B cell (primary cell): ENCODE results near the gene KDELR1. TPM values are rescaled to one million over a fixed set of nuclear protein-coding genes. Genes with fewer than 3 reads are reported as not detected.
"Not testable (repeated sequence)": the region's sequence is repeated elsewhere in the genome, so short reads cannot be mapped to it uniquely, and the experiment has no call there.

Source experiments
- ATAC-seq: fragments of 200-7000 bp; cut with Tn5 transposase; one replicate; pipeline ENCODE4 v1.10.0; 2021; ENCODE audit warnings: low read depth, mild to moderate bottlenecking, moderate number of reproducible peaks, moderate library complexity
- CTCF ChIA-PET: fragments of 350-600 bp; sonication (Branson Sonifier 250); formaldehyde crosslinking; loops from one replicate; lab custom pipeline; 2021; ENCODE audit warnings: antibody characterized with exemption, inconsistent platforms; lab: Charles Lee
- POLR2A ChIA-PET: fragments of 350-600 bp; sonication (Branson Sonifier 250); formaldehyde crosslinking; loops from one replicate; lab custom pipeline; 2021; ENCODE audit warnings: antibody characterized with exemption; lab: Charles Lee
- DNase-seq: peaks from one replicate; pipeline ENCODE4 v3.0.0; 2013
- H2AFZ ChIP-seq: 2 replicates; pipeline ENCODE4 v1.6.1; 2012; ENCODE audit warnings: mild to moderate bottlenecking, low read depth, low read length; ENCODE audit not compliant: insufficient read depth, poor library complexity, severe bottlenecking
- H3K27ac ChIP-seq, 2 donors: 1 replicate in 1 of 2; 2 replicates in 1 of 2; pipeline ENCODE4 v1.5.1; 2012 to 2013; ENCODE audit warnings: low read length in 2 of 2, mild to moderate bottlenecking in 2 of 2, moderate library complexity in 1 of 2
- H3K27me3 ChIP-seq, 4 experiments: fragments of 200-600 bp in 1 of 4; sonication (generic) in 1 of 4; replicated peaks in 1 of 4; 1 replicate in 2 of 4; 2 replicates in 2 of 4; pipeline versions ENCODE4 v1.6.1 to v1.7.0; 2013 to 2016; ENCODE audit warnings: low read length in 3 of 4, mild to moderate bottlenecking in 2 of 4, mixed read lengths in 1 of 4, moderate library complexity in 1 of 4; ENCODE audit not compliant: insufficient read depth in 4 of 4, control insufficient read depth in 3 of 4; ENCODE audit errors: control extremely low read depth in 1 of 4
- H3K36me3 ChIP-seq, 2 experiments: replicated peaks in 1 of 2; 1 replicate in 1 of 2; 2 replicates in 1 of 2; pipeline versions ENCODE4 v1.6.1 to v1.7.1; 2013; ENCODE audit warnings: low read length in 1 of 2; ENCODE audit not compliant: insufficient read depth in 2 of 2, control insufficient read depth in 1 of 2; ENCODE audit errors: control extremely low read depth in 1 of 2, extremely low read depth in 1 of 2
- H3K4me1 ChIP-seq, 2 donors: fragments of 200-600 bp in 1 of 2; sonication (generic) in 1 of 2; 1 replicate in 1 of 2; 2 replicates in 1 of 2; pipeline versions ENCODE4 v1.5.1 to v1.6.1; 2013 to 2017; ENCODE audit warnings: low read length in 2 of 2; ENCODE audit not compliant: control insufficient read depth in 2 of 2, insufficient read depth in 2 of 2
- H3K4me2 ChIP-seq: replicated peaks from 2 replicates; pipeline ENCODE3; 2012; ENCODE audit warnings: mild to moderate bottlenecking, low read depth, low read length; ENCODE audit not compliant: poor library complexity, severe bottlenecking
- H3K4me3 ChIP-seq, 5 experiments: fragments of 200-600 bp in 1 of 5; sonication (generic) in 1 of 5; 1 replicate in 3 of 5; 2 replicates in 2 of 5; pipeline versions ENCODE4 v1.5.1 to v1.7.0; 2011 to 2016; ENCODE audit warnings: low read length in 4 of 5, mild to moderate bottlenecking in 4 of 5, low read depth in 2 of 5, control low read depth in 1 of 5, moderate library complexity in 1 of 5; ENCODE audit not compliant: insufficient read depth in 1 of 5; ENCODE audit errors: control extremely low read depth in 1 of 5, extremely low read depth in 1 of 5
- H3K79me2 ChIP-seq: fragments of 200-600 bp; sonication (generic); one replicate; pipeline ENCODE4 v1.6.0; 2016; ENCODE audit warnings: low read length; ENCODE audit not compliant: control insufficient read depth, insufficient read depth
- H3K9ac ChIP-seq: fragments of 200-600 bp; sonication (generic); 2 replicates; pipeline ENCODE4 v1.6.1; 2017; ENCODE audit warnings: mild to moderate bottlenecking, low read length, moderate library complexity
- H3K9me3 ChIP-seq, 3 donors: one replicate each; pipeline versions ENCODE4 v1.6.1 to v1.7.1; 2013; ENCODE audit warnings: low read length in 2 of 3; ENCODE audit not compliant: control insufficient read depth in 2 of 3, insufficient read depth in 1 of 3; ENCODE audit errors: control extremely low read depth in 1 of 3
- H4K20me1 ChIP-seq: 2 replicates; pipeline ENCODE4 v1.6.0; 2012; ENCODE audit warnings: mild to moderate bottlenecking, low read length; ENCODE audit not compliant: insufficient read depth, control insufficient read depth, poor library complexity, severe bottlenecking
- H3K27ac Mint-ChIP-seq: one replicate; pipeline ENCODE4 v1.8.0; 2021; ENCODE audit warnings: mixed read lengths
- H3K27me3 Mint-ChIP-seq: one replicate; pipeline ENCODE4 v1.8.0; 2021; ENCODE audit warnings: mixed read lengths
- H3K4me1 Mint-ChIP-seq: one replicate; pipeline ENCODE4 v1.8.0; 2021; ENCODE audit warnings: mixed read lengths
- H3K4me3 Mint-ChIP-seq: one replicate; pipeline ENCODE4 v1.8.0; 2021; ENCODE audit warnings: mixed read lengths
- H3K9me3 Mint-ChIP-seq: one replicate; pipeline ENCODE4 v1.8.0; 2022; ENCODE audit warnings: mixed read lengths; ENCODE audit not compliant: insufficient read depth
- CTCF ChIP-seq: fragments of 200-600 bp; IDR thresholded peaks from one replicate; pipeline ENCODE4 v1.8.0; 2022; ENCODE audit warnings: antibody characterized with exemption, mild to moderate bottlenecking
- EZH2 ChIP-seq: IDR thresholded peaks from 2 replicates; pipeline ENCODE4 v1.6.1; 2012; ENCODE audit warnings: borderline replicate concordance, low read depth, mild to moderate bottlenecking, moderate library complexity, low read length; ENCODE audit not compliant: insufficient read depth, poor library complexity, severe bottlenecking
- WGBS: methylation state at CpG from one replicate; pipeline ENCODE4 v1.1.5; 2013; ENCODE audit warnings: missing lambda C conversion rate; ENCODE audit not compliant: insufficient coverage; 5-methylcytosine and 5-hydroxymethylcytosine counted together
- intact Hi-C: fragments of 100-400 bp; cut with micrococcal nuclease; formaldehyde crosslinking; loops from one replicate; pipeline ENCODE4 v1.10.0; 2022
- polyA plus RNA-seq: library from polyadenylated mRNA; depleted of rRNA; stranded (reverse); fragments of >200 nt; gene quantifications from 2 replicates; pipeline ENCODE4 v1.2.3, GENCODE V29; 2012
- total RNA-seq, 2 donors: library from RNA; stranded (reverse); fragments of 120-200 nt in 1 of 2; gene quantifications; 1 replicate in 1 of 2; 2 replicates in 1 of 2; pipeline versions ENCODE4 v1.2.3 to v1.2.4, GENCODE V29; 2013 to 2022

The KDELR1 gene
- total and polyA plus RNA-seq, 2 donors (not counting 1 experiment from before 2014, with no cell fraction given), result 33.3 to 62.7 TPM

- ATAC-seq (no peak), DNase-seq (no peak)
- no peak overlapping the region for H2AFZ ChIP-seq
- H3K9ac ChIP-seq, result no peak overlapping the region
- no peak for TF ChIP-seq EZH2
- no peak for TF ChIP-seq CTCF
- Mint-ChIP-seq H3K27me3 (peaks cover 4% of the 10 kb centered on the region), H3K27ac (no peak overlapping the region), H3K4me3 (no peak overlapping the region), H3K9me3 (no peaks in the 10 kb centered on the region), H3K4me1 (no peaks in the 10 kb centered on the region)
- H3K4me1 ChIP-seq, result no peaks in the 10 kb centered on the region
- no peak overlapping the region for H3K4me3 ChIP-seq
- CTCF ChIA-PET, result no interaction called here
- POLR2A ChIA-PET, result interaction anchor here (0.7 kb wide), 2 partner anchors 22 to 28 kb away, joined by 4 to 6 read pairs; no protein-coding TSS in a partner anchor
- intact Hi-C loops, result no loop called here
- no peaks in the 10 kb centered on the region for H3K79me2 ChIP-seq
- no peak overlapping the region for H3K27ac ChIP-seq
- H4K20me1 ChIP-seq, result no peaks in the 10 kb centered on the region
- WGBS, result 98% methylated on average over 11 of the region's 11 CpGs
- H3K4me2 ChIP-seq, result no peak overlapping the region
- no peaks in the 10 kb centered on the region for H3K36me3 ChIP-seq
- no peaks in the 10 kb centered on the region for H3K9me3 ChIP-seq
- H3K27me3 ChIP-seq, result no peaks in the 10 kb centered on the region
Measured at GRCh38 chr19:48373567-48373966, 17.8 kb downstream of the KDELR1 start.

GRCh38 chr19:48372904-48373303 lies 18.4 kb downstream of the KDELR1 start:
- H3K9me3 ChIP-seq, result no peaks in the 10 kb centered on the region
- no peak overlapping the region for H3K27ac ChIP-seq
- ATAC-seq (no peak), DNase-seq (no peak)
- H3K4me3 ChIP-seq, result no peak overlapping the region
- no peak for TF ChIP-seq EZH2
- no peak for TF ChIP-seq CTCF
- H2AFZ ChIP-seq, result no peak overlapping the region
- no peak overlapping the region for H3K9ac ChIP-seq
- no peaks in the 10 kb centered on the region for H3K36me3 ChIP-seq
- Mint-ChIP-seq H3K27ac (no peak overlapping the region), H3K4me3 (no peak overlapping the region), H3K4me1 (no peaks in the 10 kb centered on the region), H3K9me3 (no peaks in the 10 kb centered on the region), H3K27me3 (peaks cover 4% of the 10 kb centered on the region)
- CTCF ChIA-PET, result no interaction called here
- 97% methylated on average over 2 of the region's 4 CpGs for WGBS
- POLR2A ChIA-PET, result no interaction called here
- no peak overlapping the region for H3K4me2 ChIP-seq
- no peaks in the 10 kb centered on the region for H3K4me1 ChIP-seq
- no peaks in the 10 kb centered on the region for H4K20me1 ChIP-seq
- H3K79me2 ChIP-seq, result no peaks in the 10 kb centered on the region
- H3K27me3 ChIP-seq, result no peaks in the 10 kb centered on the region
- intact Hi-C loops, result no loop called here

DNA sequence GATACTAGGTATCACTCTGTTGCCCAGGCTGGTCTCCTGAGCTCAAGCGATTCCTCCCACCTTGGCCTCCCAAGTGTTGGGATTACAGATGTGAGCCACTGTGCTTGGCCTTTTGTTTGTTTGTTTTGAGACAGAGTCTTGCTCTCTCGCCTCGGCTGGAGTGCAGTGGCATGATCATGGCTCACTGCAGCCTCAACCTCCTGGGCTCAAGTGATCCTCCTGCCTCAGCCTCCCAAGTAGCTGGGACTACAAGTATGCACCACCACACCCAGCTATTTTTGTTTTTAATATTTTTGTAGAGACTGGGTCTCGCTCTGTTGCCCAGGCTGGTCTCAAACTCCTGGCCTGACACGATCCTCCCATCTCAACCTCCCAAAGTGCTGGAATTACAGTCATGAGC lies 19.6 kb downstream of the KDELR1 start:
- ChIA-PET POLR2A (interaction anchor here (0.6 to 0.7 kb wide), 2 partner anchors 15 to 593 kb away, joined by 4 to 7 read pairs; partner anchors contain the start of gene FTL), CTCF (interaction anchor here (0.6 kb wide), 1 partner anchor 9 kb away, joined by 3 read pairs; no protein-coding TSS in a partner anchor)
- H3K27me3 ChIP-seq, H2AFZ ChIP-seq, H3K4me3 Mint-ChIP-seq, H3K9me3 Mint-ChIP-seq, H3K4me2 ChIP-seq, DNase-seq, H3K27ac Mint-ChIP-seq, H3K27ac ChIP-seq, H3K27me3 Mint-ChIP-seq, intact Hi-C loops, H3K4me1 ChIP-seq, H3K36me3 ChIP-seq, H3K4me3 ChIP-seq, ATAC-seq, H3K79me2 ChIP-seq, H4K20me1 ChIP-seq, H3K9ac ChIP-seq, H3K4me1 Mint-ChIP-seq, H3K9me3 ChIP-seq: not testable (repeated sequence)
- WGBS, result 100% methylated on average over 2 of the region's 5 CpGs
